Stomach (tissue), 9 donors: ENCODE data around the gene COL9A2. TPM values are rescaled to one million over a fixed set of nuclear protein-coding genes. Genes with fewer than 3 reads are reported as not detected.

Source experiments
- DNase-seq, 2 donors: peaks; one replicate each; pipeline versions ENCODE4 v3.0.0 to v3.0.0-alpha.2; 2013 to 2019
- H3K27ac ChIP-seq, 5 donors: fragments of 200-600 bp in 4 of 5; sonication (generic) in 4 of 5; one replicate each; pipeline ENCODE4 v1.5.1; 2013 to 2019; ENCODE audit warnings: mild to moderate bottlenecking in 1 of 5, moderate library complexity in 1 of 5
- H3K27me3 ChIP-seq, 3 donors: fragments of 200-600 bp; sonication (generic); one replicate each; pipeline ENCODE4 v1.5.1; 2017 to 2019; ENCODE audit warnings: mixed run types in 1 of 3
- H3K36me3 ChIP-seq, 4 donors: fragments of 200-600 bp; sonication (generic); 1 replicate in 3 of 4; 2 replicates in 1 of 4; pipeline ENCODE4 v1.5.1; 2016 to 2019
- H3K4me1 ChIP-seq, 4 donors: fragments of 200-600 bp; sonication (generic); one replicate each; pipeline ENCODE4 v1.5.1; 2016 to 2019
- H3K4me3 ChIP-seq, 4 donors: fragments of 200-600 bp; sonication (generic) in 3 of 4; one replicate each; pipeline ENCODE4 v1.5.1; 2016 to 2019; ENCODE audit warnings: mild to moderate bottlenecking in 1 of 4
- H3K9me3 ChIP-seq, 4 donors: fragments of 200-600 bp; sonication (generic); one replicate each; pipeline ENCODE4 v1.5.1; 2016 to 2019
- CTCF ChIP-seq, 7 experiments: fragments of 450-650 bp in 4 of 7; fragments of 200-600 bp in 3 of 7; sonication (generic) in 3 of 7; IDR thresholded peaks; one replicate each; pipeline ENCODE4 v1.5.1; 2016 to 2019; ENCODE audit warnings: antibody characterized with exemption in 7 of 7, control low read depth in 2 of 7, mild to moderate bottlenecking in 1 of 7
- EP300 ChIP-seq: sonication (generic); formaldehyde crosslinking; IDR thresholded peaks from one replicate; pipeline ENCODE4 v1.6.1; 2017; ENCODE audit warnings: antibody characterized with exemption
- POLR2A ChIP-seq, 4 donors: fragments of 450-650 bp; IDR thresholded peaks; one replicate each; pipeline ENCODE4 v1.6.1; 2016; ENCODE audit warnings: antibody characterized with exemption in 4 of 4, control low read depth in 2 of 4, mild to moderate bottlenecking in 1 of 4, moderate library complexity in 1 of 4
- POLR2AphosphoS5 ChIP-seq, 3 donors: sonication (generic); formaldehyde crosslinking; IDR thresholded peaks; one replicate each; pipeline ENCODE4 v1.6.1; 2016; ENCODE audit warnings: antibody characterized with exemption in 3 of 3
- WGBS, 5 donors: extraction: QIAGEN DNeasy Blood & Tissue Kit in 3 of 5; methylation state at CpG; one replicate each; pipeline versions ENCODE4 v1.1.5 to v1.1.7; 2013 to 2018; 5-methylcytosine and 5-hydroxymethylcytosine counted together
- intact Hi-C: fragments of 100-400 bp; cut with DNase I; formaldehyde crosslinking; loops from one replicate; pipeline ENCODE4 v1.15.1; 2023; ENCODE audit warnings: low total_unique reads
- polyA plus RNA-seq, 3 donors: library from polyadenylated mRNA; stranded (reverse); fragments of 200-250 nt; gene quantifications; one replicate each; pipeline ENCODE4 v1.2.3, GENCODE V29; 2013
- total RNA-seq, 5 donors: library from RNA; depleted of rRNA; stranded (reverse); fragments of >200 nt; gene quantifications; one replicate each; pipeline versions ENCODE4 v1.1.0 to v1.2.3, GENCODE V29; 2014 to 2016
- donor health status: healthy with polysubstance abuse.
- donor health status: Bipolar disorder and iron deficiency.
- donor health status: healthy.

COL9A2 gene
- total and polyA plus RNA-seq, 8 donors: 5.7 to 79.0 (median 17.7) TPM

- WGBS, 5 donors: 90 to 98% (median 94%) methylated on average over 3 of the region's 3 CpGs
- H3K27me3 ChIP-seq: no peaks in the 10 kb centered on the region
- no peak for TF ChIP-seq POLR2AphosphoS5 (IDR thresholded peaks at IDR 0.05)
- no peak for TF ChIP-seq CTCF (IDR thresholded peaks at IDR 0.05)
- TF ChIP-seq POLR2A (IDR thresholded peaks at IDR 0.05): no peak
- no peak for TF ChIP-seq EP300
- DNase-seq: no peak
- H3K4me1 ChIP-seq: no peaks in the 10 kb centered on the region
- H3K27ac ChIP-seq: no peak overlapping the region
- no peaks in the 10 kb centered on the region for H3K36me3 ChIP-seq
- H3K4me3 ChIP-seq: no peak overlapping the region
- H3K9me3 ChIP-seq: peaks cover 0 to 9% (median 4%) of the 10 kb centered on the region in 4 donors
- intact Hi-C loops: no loop called here
Observed at GRCh38 chr1:40353082-40353481, 36.0 kb upstream of the COL9A2 start.

GRCh38 chr1:40352126-40352525 is 35.0 kb upstream of the COL9A2 start:
- Histone ChIP-seq H3K27ac (peak overlapping the region in 1 of 5 donors; percentile 24), H3K36me3 (no peaks in the 10 kb centered on the region), H3K4me3 (no peak overlapping the region), H3K4me1 (no peaks in the 10 kb centered on the region), H3K9me3 (peaks cover 0 to 2% (median under 1%) of the 10 kb centered on the region in 4 donors), H3K27me3 (no peaks in the 10 kb centered on the region)
- TF ChIP-seq POLR2AphosphoS5 (IDR thresholded peaks at IDR 0.05) (no peak), EP300 (no peak), POLR2A (IDR thresholded peaks at IDR 0.05) (no peak), CTCF (IDR thresholded peaks at IDR 0.05) (no peak)
- intact Hi-C loops: no loop called here
- DNase-seq: no peak
- 78 to 87% (median 82%) methylated on average over 3 of the region's 3 CpGs for WGBS, 5 donors

GRCh38 chr1:40351124-40351523 is 34.0 kb upstream of the COL9A2 start:
- H3K4me1 ChIP-seq: no peaks in the 10 kb centered on the region
- H3K27me3 ChIP-seq: no peaks in the 10 kb centered on the region
- intact Hi-C loops: no loop called here
- DNase-seq: no peak
- H3K9me3 ChIP-seq: no peaks in the 10 kb centered on the region
- TF ChIP-seq EP300 (no peak), CTCF (IDR thresholded peaks at IDR 0.05) (no peak), POLR2AphosphoS5 (IDR thresholded peaks at IDR 0.05) (no peak), POLR2A (IDR thresholded peaks at IDR 0.05) (no peak)
- H3K36me3 ChIP-seq: no peaks in the 10 kb centered on the region
- H3K4me3 ChIP-seq: no peak overlapping the region
- 81 to 93% (median 89%) methylated on average over 2 of the region's 2 CpGs for whole genome bisulfite sequencing, 5 donors
- no peak overlapping the region for H3K27ac ChIP-seq

- no peak for DNase-seq
- TF ChIP-seq POLR2AphosphoS5 (IDR thresholded peaks at IDR 0.05) (no peak), EP300 (no peak), POLR2A (IDR thresholded peaks at IDR 0.05) (no peak), CTCF (IDR thresholded peaks at IDR 0.05) (no peak)
- 72 to 94% (median 80%) methylated on average over 2 of the region's 2 CpGs for WGBS, 5 donors
- H3K4me1 ChIP-seq: no peaks in the 10 kb centered on the region
- no peaks in the 10 kb centered on the region for H3K27me3 ChIP-seq
- no peaks in the 10 kb centered on the region for H3K9me3 ChIP-seq
- no peak overlapping the region for H3K4me3 ChIP-seq
- intact Hi-C loops: no loop called here
- no peaks in the 10 kb centered on the region for H3K36me3 ChIP-seq
- H3K27ac ChIP-seq: no peak overlapping the region
Observed at GRCh38 chr1:40350391-40350790, 33.3 kb upstream of the COL9A2 start.
